ENCODE measurements around the gene JUND. TPM values are rescaled to one million over a fixed set of nuclear protein-coding genes. Genes with fewer than 3 reads are reported as not detected.

Gene JUND
- total and polyA plus RNA-seq, 2 of the 8 experiments (the other 6 are each of a cell fraction or from before 2014, with no cell fraction given) = 54.0 to 77.5 TPM

- TF ChIP-seq POLR2A (IDR thresholded peaks at IDR 0.05; ENCODE audit: control extremely low read depth in 1 of 2, low read depth in 2 of 2, low read length in 2 of 2) = peak; percentile 29 to 68; a peak in 2 of 3 replicates
- TF ChIP-seq TAF7 (optimal IDR thresholded peaks at IDR 0.05; ENCODE audit: borderline replicate concordance, low read depth, low read length) = peak; percentile 35
- TF ChIP-seq CREB1 (IDR thresholded peaks at IDR 0.05) = peak; percentile 23; the same call in 1 of the 2 replicates
- TF ChIP-seq SP4 (IDR thresholded peaks at IDR 0.05; ENCODE audit: low read length) = 0 out of 2 replicates have a peak, but pooled peaks have one; percentile 70
- TF ChIP-seq ASH2L (IDR thresholded peaks at IDR 0.05; ENCODE audit: low read length) = peak; percentile 40
- TF ChIP-seq SIN3A (conservative IDR thresholded peaks at IDR 0.05 in 1 of 2, IDR thresholded peaks at IDR 0.05 in 1 of 2; ENCODE audit: low read depth in 1 of 2, low read length in 2 of 2) = 0 out of 4 replicates have a peak, but pooled peaks of 1 of the 2 experiments have one; percentile 56
- peak; percentile 67 for TF ChIP-seq EGR1 (IDR thresholded peaks at IDR 0.05; ENCODE audit: borderline replicate concordance, low read depth, low read length)
- TF ChIP-seq CBX5 (IDR thresholded peaks at IDR 0.05; ENCODE audit: low read depth, low read length) = no peak
- TF ChIP-seq USF2 (IDR thresholded peaks at IDR 0.05; ENCODE audit: low read length) = no peak
- peak; percentile 51; the same call in 1 of the 2 replicates for TF ChIP-seq CHD2 (IDR thresholded peaks at IDR 0.05; ENCODE audit: low read length)
- peak; percentile 87 to 93 for TF ChIP-seq RAD21 (IDR thresholded peaks at IDR 0.05 in 1 of 2, conservative IDR thresholded peaks at IDR 0.05 in 1 of 2; ENCODE audit: low read depth in 2 of 2, low read length in 2 of 2)
- no peak for TF ChIP-seq KDM4A (IDR thresholded peaks at IDR 0.05; ENCODE audit: low read depth, low read length, severe bottlenecking)
- TF ChIP-seq SP1 (IDR thresholded peaks at IDR 0.05; ENCODE audit: low read depth, low read length) = peak; percentile 61
These were observed 1.7 kb downstream of the JUND start (continued) for GRCh38 chr19:18279516-18280246.

Data from H1 (cell line).